ENCODE results near the gene TBC1D9B.

- no peak for TF ChIP-seq CTCF (conservative IDR thresholded peaks at IDR 0.05; ENCODE audit: low read length)
- TF ChIP-seq EZH2phosphoT487 (IDR thresholded peaks at IDR 0.05; ENCODE audit: borderline replicate concordance): no peak
Measured at GRCh38 chr5:179821298-179822058, 86.2 kb downstream of the TBC1D9B start.

Measured in Loucy (cell line).